H1 (cell line): Measurements from ENCODE around the gene PRSS53. TPM values are rescaled to one million over a fixed set of nuclear protein-coding genes. Genes with fewer than 3 reads are reported as not detected.

Source experiments
- CTCF ChIA-PET: fragments of 300-600 bp; sonication (Branson Sonifier 250); formaldehyde crosslinking; loops from one replicate; lab custom pipeline; 2021; ENCODE audit not compliant: partially characterized antibody; lab: Charles Lee
- POLR2A ChIA-PET: fragments of 300-600 bp; sonication (Branson Sonifier 250); formaldehyde crosslinking; loops from one replicate; lab custom pipeline; 2021; ENCODE audit warnings: inconsistent platforms; ENCODE audit not compliant: partially characterized antibody; lab: Charles Lee
- DNase-seq, 2 experiments: peaks; one replicate each; pipeline versions ENCODE4 v3.0.0 to v3.0.0-alpha.2; 2010 to 2022; ENCODE audit warnings: low spot score in 2 of 2, low read depth in 1 of 2, mixed read lengths in 1 of 2
- FAIRE-seq: peaks from 2 replicates; lab custom pipeline; 2011; peaks lifted over from hg19 to GRCh38; lab: Jason Lieb, UNC
- H2AFZ ChIP-seq: 2 replicates; pipeline ENCODE4 v1.8.1; 2012; ENCODE audit warnings: low read length, inconsistent platforms
- H2AK5ac ChIP-seq: 2 replicates; pipeline ENCODE4 v1.6.1; 2013; ENCODE audit warnings: low read depth, low read length
- H2BK120ac ChIP-seq: replicated peaks from 2 replicates; pipeline ENCODE3; 2013; ENCODE audit warnings: low read depth, low read length, inconsistent platforms
- H2BK12ac ChIP-seq: 2 replicates; pipeline ENCODE4 v1.6.1; 2013; ENCODE audit warnings: low read depth, low read length
- H2BK15ac ChIP-seq: 2 replicates; pipeline ENCODE4 v1.6.1; 2013; ENCODE audit warnings: low read length
- H2BK20ac ChIP-seq: 2 replicates; pipeline ENCODE4 v1.6.1; 2013; ENCODE audit warnings: low read length
- H2BK5ac ChIP-seq: 2 replicates; pipeline ENCODE4 v1.6.1; 2013; ENCODE audit warnings: low read depth, low read length
- H3K14ac ChIP-seq: 2 replicates; pipeline ENCODE4 v1.6.1; 2013; ENCODE audit warnings: inconsistent platforms; ENCODE audit not compliant: insufficient read length
- H3K18ac ChIP-seq: 2 replicates; pipeline ENCODE4 v1.6.1; 2013; ENCODE audit warnings: low read length; ENCODE audit errors: extremely low read depth
- H3K23ac ChIP-seq: 2 replicates; pipeline ENCODE4 v1.6.1; 2013; ENCODE audit warnings: inconsistent platforms; ENCODE audit not compliant: insufficient read length
- H3K23me2 ChIP-seq: 2 replicates; pipeline ENCODE4 v1.6.1; 2013; ENCODE audit warnings: low read depth, low read length
- H3K27ac ChIP-seq: 2 replicates; pipeline ENCODE4 v1.6.1; 2011; ENCODE audit warnings: low read depth, low read length, inconsistent platforms
- H3K27me3 ChIP-seq, 4 experiments: replicated peaks in 1 of 4; 1 replicate in 1 of 4; 2 replicates in 3 of 4; pipeline versions ENCODE4 v1.6.1 to v1.8.1; 2011 to 2013; ENCODE audit warnings: low read length in 3 of 4, mild to moderate bottlenecking in 3 of 4, inconsistent platforms in 2 of 4, mixed read lengths in 2 of 4, moderate library complexity in 1 of 4; ENCODE audit not compliant: control insufficient read depth in 3 of 4, insufficient read depth in 3 of 4; ENCODE audit errors: extremely low read depth in 1 of 4
- H3K36me3 ChIP-seq, 4 experiments: 2 replicates each; pipeline versions ENCODE4 v1.6.1 to v1.8.1; 2011 to 2013; ENCODE audit warnings: mild to moderate bottlenecking in 4 of 4, low read length in 3 of 4, moderate library complexity in 2 of 4, control low read depth in 1 of 4, inconsistent platforms in 1 of 4; ENCODE audit not compliant: insufficient read depth in 4 of 4, control insufficient read depth in 2 of 4
- H3K4ac ChIP-seq: replicated peaks from 2 replicates; pipeline ENCODE3; 2013; ENCODE audit warnings: low read length, low read depth, mixed read lengths, inconsistent platforms; ENCODE audit not compliant: insufficient read length
- H3K4me1 ChIP-seq, 4 experiments: replicated peaks in 1 of 4; 1 replicate in 1 of 4; 2 replicates in 3 of 4; pipeline versions ENCODE4 v1.6.1 to v1.8.1; 2011 to 2013; ENCODE audit warnings: low read length in 3 of 4, inconsistent platforms in 2 of 4, mixed read lengths in 1 of 4; ENCODE audit not compliant: insufficient read depth in 4 of 4, control insufficient read depth in 3 of 4
- H3K4me2 ChIP-seq, 2 experiments: 2 replicates each; pipeline versions ENCODE4 v1.6.1 to v1.8.1; 2011 to 2013; ENCODE audit warnings: low read depth in 2 of 2, low read length in 2 of 2, control low read depth in 1 of 2, inconsistent platforms in 1 of 2, mild to moderate bottlenecking in 1 of 2; ENCODE audit not compliant: insufficient read depth in 1 of 2
- H3K4me3 ChIP-seq, 4 experiments: fragments of 200-600, 300-600 bp in 1 of 4; sonication (generic), shearing (Covaris generic), sonication (Bioruptor Twin) in 1 of 4; 2 replicates each; pipeline versions ENCODE4 v1.5.1 to v1.8.1; 2011 to 2016; ENCODE audit warnings: low read length in 4 of 4, low read depth in 3 of 4, control low read depth in 2 of 4, inconsistent platforms in 2 of 4, mild to moderate bottlenecking in 2 of 4, mixed read lengths in 1 of 4, moderate library complexity in 1 of 4; ENCODE audit not compliant: insufficient read depth in 2 of 4; ENCODE audit errors: extremely low read depth in 1 of 4
- H3K56ac ChIP-seq: replicated peaks from 2 replicates; pipeline ENCODE3; 2013; ENCODE audit warnings: low read depth, mild to moderate bottlenecking, mixed read lengths, low read length, inconsistent platforms; ENCODE audit not compliant: insufficient read length
- H3K79me1 ChIP-seq: 2 replicates; pipeline ENCODE4 v1.6.1; 2013; ENCODE audit warnings: low read depth, low read length, control low read depth
- H3K79me2 ChIP-seq, 2 experiments: 2 replicates each; pipeline versions ENCODE4 v1.6.1 to v1.8.1; 2012 to 2013; ENCODE audit warnings: low read length in 2 of 2, mild to moderate bottlenecking in 2 of 2, inconsistent platforms in 1 of 2; ENCODE audit not compliant: insufficient read depth in 2 of 2, control insufficient read depth in 1 of 2
- H3K9ac ChIP-seq, 4 experiments: replicated peaks in 1 of 4; 1 replicate in 1 of 4; 2 replicates in 3 of 4; pipeline versions ENCODE4 v1.6.1 to v1.8.1; 2011 to 2013; ENCODE audit warnings: low read depth in 3 of 4, low read length in 3 of 4, control low read depth in 2 of 4, mild to moderate bottlenecking in 2 of 4, moderate library complexity in 2 of 4, inconsistent platforms in 1 of 4; ENCODE audit errors: extremely low read depth in 1 of 4
- H3K9me3 ChIP-seq, 2 experiments: 2 replicates each; pipeline versions ENCODE4 v1.6.1 to v1.8.1; 2012 to 2013; ENCODE audit warnings: mild to moderate bottlenecking in 2 of 2, moderate library complexity in 2 of 2, control low read depth in 1 of 2, inconsistent platforms in 1 of 2, low read depth in 1 of 2, low read length in 1 of 2, mixed read lengths in 1 of 2; ENCODE audit not compliant: insufficient read depth in 2 of 2
- H4K20me1 ChIP-seq, 2 experiments: replicated peaks in 1 of 2; 2 replicates each; pipeline versions ENCODE3 to v1.8.1; 2011 to 2013; ENCODE audit warnings: inconsistent platforms in 2 of 2, low read length in 2 of 2, mild to moderate bottlenecking in 1 of 2; ENCODE audit not compliant: insufficient read depth in 2 of 2, control insufficient read depth in 1 of 2
- H4K5ac ChIP-seq: 2 replicates; pipeline ENCODE4 v1.6.1; 2013; ENCODE audit warnings: low read length, low read depth, mixed read lengths, inconsistent platforms; ENCODE audit not compliant: insufficient read length
- H4K8ac ChIP-seq: 2 replicates; pipeline ENCODE4 v1.8.0; 2013; ENCODE audit warnings: mild to moderate bottlenecking, moderate library complexity, low read length, inconsistent platforms; ENCODE audit not compliant: insufficient read depth; ENCODE audit errors: extremely low read depth
- H4K91ac ChIP-seq: replicated peaks from 2 replicates; pipeline ENCODE3; 2013; ENCODE audit warnings: low read length, mixed read lengths, inconsistent platforms; ENCODE audit not compliant: insufficient read length
- CHD2 ChIP-seq: IDR thresholded peaks from 2 replicates; pipeline ENCODE4 v1.6.1; 2012; ENCODE audit warnings: low read length, improper control_type of control experiment
- CTCF ChIP-seq, 3 experiments: IDR thresholded peaks; 1 replicate in 2 of 3; 2 replicates in 1 of 3; pipeline versions ENCODE4 v1.5.1 to v1.6.1; 2011; ENCODE audit warnings: low read length in 3 of 3, mild to moderate bottlenecking in 3 of 3, inconsistent platforms in 2 of 3, low read depth in 1 of 3, moderate library complexity in 1 of 3; ENCODE audit not compliant: insufficient read depth in 1 of 3; ENCODE audit errors: control extremely low read depth in 1 of 3
- GTF2F1 ChIP-seq: IDR thresholded peaks from 2 replicates; pipeline ENCODE4 v1.6.1; 2012; ENCODE audit warnings: low read depth, low read length, improper control_type of control experiment, borderline replicate concordance
- MAX ChIP-seq: IDR thresholded peaks from 2 replicates; pipeline ENCODE4 v1.6.1; 2012; ENCODE audit warnings: inconsistent platforms
- NRF1 ChIP-seq: IDR thresholded peaks from 2 replicates; pipeline ENCODE4 v1.6.1; 2011; ENCODE audit warnings: mild to moderate bottlenecking, low read depth, low read length, improper control_type of control experiment
- PHF8 ChIP-seq: fragments of 200-600 bp; sonication (generic); conservative IDR thresholded peaks from 2 replicates; pipeline ENCODE4 v1.7.1; 2012; ENCODE audit warnings: low read depth, mild to moderate bottlenecking, inconsistent platforms, low read length, moderate library complexity
- POLR2AphosphoS5 ChIP-seq: IDR thresholded peaks from 2 replicates; pipeline ENCODE4 v1.6.1; 2011; ENCODE audit warnings: low read depth, low read length
- SIRT6 ChIP-seq: IDR thresholded peaks from one replicate; pipeline ENCODE4 v1.7.1; 2012; ENCODE audit warnings: low read length, inconsistent platforms
- WGBS, 2 experiments: shearing (Covaris generic) in 1 of 2; methylation state at CpG; one replicate each; pipeline versions ENCODE4 v1.1.6 to v1.1.7; 2013 to 2015; ENCODE audit warnings: low lambda C conversion rate in 2 of 2, mixed read lengths in 2 of 2, inconsistent platforms in 1 of 2, low coverage in 1 of 2, missing lambda C conversion rate in 1 of 2; ENCODE audit not compliant: insufficient replicate concordance in 2 of 2, insufficient coverage in 1 of 2, insufficient read length in 1 of 2; ENCODE audit errors: extremely low coverage in 1 of 2, missing lambda C conversion rate in 1 of 2; 5-methylcytosine and 5-hydroxymethylcytosine counted together
- polyA plus RNA-seq, 7 experiments: library from polyadenylated mRNA; depleted of rRNA in 3 of 7; stranded (reverse) in 5 of 7; unstranded in 2 of 7; fragments of >200 nt in 5 of 7; fragments of 200-250 nt in 2 of 7; gene quantifications; 1 replicate in 5 of 7; 2 replicates in 1 of 7; 4 replicates in 1 of 7; pipeline versions ENCODE4 v1.2.1 to v1.2.3, GENCODE V29; 2011 to 2013; ENCODE audit warnings: missing spikeins in 2 of 7, mixed read lengths in 2 of 7
- total RNA-seq: library from RNA; stranded (reverse); fragmentation: NEBNext Ultra II Directional; extraction: Animal tissue kit (Norgen Biotek cat#: 25700); gene quantifications from 2 replicates; pipeline ENCODE4 v1.2.1, GENCODE V29; 2021

The PRSS53 gene
- total and polyA plus RNA-seq, 2 of the 8 experiments (the other 6 are each of a cell fraction or from before 2014, with no cell fraction given) = 1.7 to 2.6 TPM

GRCh38 chr16:31113121-31114120 lies 24.7 kb upstream of the PRSS53 start:
- Histone ChIP-seq H2BK15ac (no peak overlapping the region), H2AK5ac (no peak overlapping the region), H2BK12ac (no peak overlapping the region), H3K27me3 (no peaks in the 10 kb centered on the region), H2BK120ac (no peak overlapping the region), H4K8ac (no peak overlapping the region), H3K4me1 (peaks cover 0 to 4% (median 2%) of the 10 kb centered on the region in 4 experiments; a peak in 2 of 7 replicates), H3K79me1 (peaks cover 5% of the 10 kb centered on the region), H3K9ac (no peak overlapping the region), H3K4ac (no peak overlapping the region), H3K4me2 (no peak overlapping the region), H2BK5ac (no peak overlapping the region), H3K14ac (no peak overlapping the region), H3K4me3 (no peak overlapping the region), H3K36me3 (peaks cover 2 to 18% (median 12%) of the 10 kb centered on the region in 4 experiments; a peak in 5 of 8 replicates), H2AFZ (no peak overlapping the region), H3K23ac (no peak overlapping the region), H3K23me2 (peaks cover 10% of the 10 kb centered on the region), H4K5ac (no peak overlapping the region), H4K91ac (no peak overlapping the region), H3K9me3 (no peaks in the 10 kb centered on the region), H3K79me2 (peaks cover under 1 to 6% of the 10 kb centered on the region in 2 experiments; a peak in 3 of 4 replicates), H3K18ac (no peak overlapping the region), H2BK20ac (no peak overlapping the region), H4K20me1 (peaks cover 0 to 3% of the 10 kb centered on the region in 2 experiments), H3K27ac (no peak overlapping the region), H3K56ac (no peak overlapping the region)
- WGBS, 2 experiments = 84% methylated on average over 5 of the region's 5 CpGs; no CpG with 5 or more reads in 1 of the 2 experiments
- POLR2A ChIA-PET = interaction anchor here (0.6 to 29.9 kb wide), 8 partner anchors 12 to 89 kb away, joined by 3 to 713 read pairs (median 5); partner anchors contain the start of genes PRSS36, PRSS8 and PYCARD
- FAIRE-seq (no peak), DNase-seq (no peak)
- CTCF ChIA-PET = interaction anchor here (0.6 to 1.3 kb wide), 5 partner anchors 14 to 130 kb away, joined by 3 to 4 read pairs (median 3); partner anchors contain the start of gene HSD3B7
- TF ChIP-seq GTF2F1 (no peak), SIRT6 (no peak), CTCF (IDR thresholded peaks at IDR 0.05; ENCODE audit: control extremely low read depth in 1 of 3, insufficient read depth in 1 of 3, low read depth in 1 of 3, low read length in 3 of 3) (no peak), CHD2 (no peak), MAX (no peak), POLR2AphosphoS5 (no peak), PHF8 (no peak), NRF1 (no peak)
